Activated naive CD4-positive, alpha-beta T cell treated with anti-CD3 and anti-CD28 coated beads for 36 hours (primary cell): Measurements from ENCODE around the gene MPP4. TPM values are rescaled to one million over a fixed set of nuclear protein-coding genes. Genes with fewer than 3 reads are reported as not detected.

Experiments used
- CTCF ChIA-PET: fragments of 350-600 bp; sonication (Branson Sonifier 250); formaldehyde crosslinking; loops from one replicate; lab custom pipeline; 2021; ENCODE audit warnings: antibody characterized with exemption; lab: Charles Lee
- DNase-seq: peaks from one replicate; pipeline ENCODE4 v3.0.0-alpha.2; 2020
- H3K27ac Mint-ChIP-seq: one replicate; pipeline ENCODE4 v1.8.0; 2021; ENCODE audit warnings: mild to moderate bottlenecking, mixed read lengths
- H3K27me3 Mint-ChIP-seq: one replicate; pipeline ENCODE4 v1.8.0; 2021; ENCODE audit warnings: low read depth, mixed read lengths
- H3K36me3 Mint-ChIP-seq: one replicate; pipeline ENCODE4 v1.8.0; 2021; ENCODE audit warnings: low read depth, mixed read lengths
- H3K4me1 Mint-ChIP-seq: one replicate; pipeline ENCODE4 v1.8.0; 2021; ENCODE audit warnings: low read depth, mixed read lengths
- H3K4me3 Mint-ChIP-seq: one replicate; pipeline ENCODE4 v1.8.0; 2021; ENCODE audit warnings: mild to moderate bottlenecking, moderate library complexity, mixed read lengths
- H3K9me3 Mint-ChIP-seq: one replicate; pipeline ENCODE4 v1.8.0; 2021; ENCODE audit warnings: mixed read lengths
- intact Hi-C: fragments of 100-400 bp; cut with micrococcal nuclease; formaldehyde crosslinking; loops from one replicate; pipeline ENCODE4 v1.15.1; 2023
- total RNA-seq, 2 experiments: library from RNA; stranded (reverse); gene quantifications; one replicate each; pipeline ENCODE4 v1.2.3, GENCODE V29; 2021

Gene MPP4
- total RNA-seq, 2 experiments from 2014 or later, result not detected

DNA sequence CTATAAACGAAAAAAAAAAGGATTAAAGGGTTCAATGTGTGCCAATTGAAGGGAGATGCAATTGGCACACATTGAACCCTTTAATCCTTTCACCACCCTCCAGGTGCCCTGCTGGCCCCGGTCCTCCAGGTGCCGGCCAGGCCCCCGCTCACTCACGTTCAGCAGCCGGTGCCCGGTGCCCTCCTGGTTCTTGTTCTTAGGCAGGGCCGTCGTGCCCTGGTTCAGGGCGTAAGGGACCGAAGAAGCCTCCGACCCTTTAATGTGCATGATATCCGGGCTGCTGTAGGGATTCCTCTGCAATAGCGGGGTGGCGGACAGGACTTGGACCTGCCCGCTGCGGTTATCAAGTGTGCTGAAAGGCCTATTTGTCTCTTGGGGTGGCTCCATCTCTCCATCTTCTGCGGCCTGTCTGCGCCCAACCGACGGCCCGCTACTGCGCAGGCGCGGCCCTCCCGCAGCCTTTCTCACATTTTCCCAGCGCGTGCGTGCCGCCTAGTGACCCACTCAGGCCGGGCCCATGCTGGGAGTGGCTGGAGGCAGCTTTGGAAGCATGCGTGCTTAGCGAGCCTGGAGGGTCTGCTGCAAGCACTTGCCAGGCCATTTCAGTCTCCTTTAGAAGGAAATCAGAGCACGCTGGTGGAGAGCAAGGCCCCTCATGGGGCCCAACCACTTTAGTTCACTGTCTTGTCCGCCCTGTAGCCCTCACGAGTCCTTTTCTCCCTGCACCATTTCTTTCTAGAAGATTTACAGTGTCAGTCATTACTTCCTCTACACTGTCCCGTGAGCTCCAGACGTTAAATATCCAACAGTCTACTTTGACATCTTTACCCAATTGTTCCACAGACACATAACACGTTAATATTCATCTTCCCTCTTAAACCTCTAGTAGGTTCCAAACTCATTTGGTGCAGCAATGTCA lies 79.4 kb downstream of the MPP4 start:
- Mint-ChIP-seq H3K36me3 (no peaks in the 10 kb centered on the region), H3K9me3 (no peaks in the 10 kb centered on the region), H3K4me3 (no peak overlapping the region), H3K4me1 (no peaks in the 10 kb centered on the region), H3K27me3 (no peaks in the 10 kb centered on the region), H3K27ac (peak overlapping the region; percentile 14)
- CTCF ChIA-PET, result no interaction called here
- DNase-seq, result no peak
- intact Hi-C loops, result no loop called here

DNA sequence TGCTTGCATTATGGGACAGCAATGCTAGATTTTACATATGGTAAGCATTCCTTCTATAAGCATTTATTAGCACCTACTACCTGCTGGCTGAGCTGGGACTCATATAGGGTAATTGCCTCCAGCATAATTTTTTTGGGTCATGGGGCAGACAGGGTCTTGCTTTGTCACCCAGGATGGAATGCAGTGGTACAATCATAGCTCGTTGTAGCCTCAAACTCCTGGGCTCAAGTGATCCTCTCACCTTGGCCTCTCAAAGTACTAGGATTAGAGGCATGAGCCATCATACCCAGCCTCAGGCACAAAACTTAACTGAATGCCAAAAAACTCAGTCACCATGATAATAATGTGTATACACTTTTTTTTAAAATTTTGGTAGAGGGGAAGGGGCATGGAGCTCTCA lies 90.4 kb downstream of the MPP4 start:
- no peaks in the 10 kb centered on the region for H3K4me1 Mint-ChIP-seq
- H3K27ac Mint-ChIP-seq, result no peak overlapping the region
- intact Hi-C loops, result no loop called here
- H3K27me3 Mint-ChIP-seq, result peaks cover 2% of the 10 kb centered on the region
- DNase-seq, result no peak
- CTCF ChIA-PET, result no interaction called here
- H3K4me3 Mint-ChIP-seq, result no peak overlapping the region
- no peaks in the 10 kb centered on the region for H3K36me3 Mint-ChIP-seq
- H3K9me3 Mint-ChIP-seq, result peaks cover 7% of the 10 kb centered on the region

DNA sequence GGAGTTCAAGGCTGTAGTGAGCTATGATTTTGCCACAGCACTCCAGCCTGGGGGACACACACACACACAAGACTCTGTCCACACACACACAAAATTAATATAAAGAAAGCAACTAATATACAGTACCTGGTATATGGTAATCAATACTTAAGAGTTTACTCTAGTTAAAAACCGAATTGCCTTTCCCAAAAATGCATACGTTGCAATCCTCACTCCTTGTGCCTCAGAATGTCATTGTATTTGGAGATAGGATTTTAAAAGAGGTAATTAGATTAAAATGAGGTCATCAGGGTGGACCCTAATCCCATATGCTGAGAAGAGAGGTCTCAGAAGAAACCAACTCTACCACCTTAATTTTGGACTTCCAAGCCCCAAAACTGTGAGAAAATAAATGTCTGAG lies 90.9 kb downstream of the MPP4 start:
- H3K36me3 Mint-ChIP-seq, result no peaks in the 10 kb centered on the region
- CTCF ChIA-PET, result no interaction called here
- intact Hi-C loops, result no loop called here
- H3K27me3 Mint-ChIP-seq, result peaks cover 2% of the 10 kb centered on the region
- H3K4me3 Mint-ChIP-seq, result no peak overlapping the region
- peaks cover 7% of the 10 kb centered on the region for H3K9me3 Mint-ChIP-seq
- no peak for DNase-seq
- H3K27ac Mint-ChIP-seq, result no peak overlapping the region
- no peaks in the 10 kb centered on the region for H3K4me1 Mint-ChIP-seq

DNA sequence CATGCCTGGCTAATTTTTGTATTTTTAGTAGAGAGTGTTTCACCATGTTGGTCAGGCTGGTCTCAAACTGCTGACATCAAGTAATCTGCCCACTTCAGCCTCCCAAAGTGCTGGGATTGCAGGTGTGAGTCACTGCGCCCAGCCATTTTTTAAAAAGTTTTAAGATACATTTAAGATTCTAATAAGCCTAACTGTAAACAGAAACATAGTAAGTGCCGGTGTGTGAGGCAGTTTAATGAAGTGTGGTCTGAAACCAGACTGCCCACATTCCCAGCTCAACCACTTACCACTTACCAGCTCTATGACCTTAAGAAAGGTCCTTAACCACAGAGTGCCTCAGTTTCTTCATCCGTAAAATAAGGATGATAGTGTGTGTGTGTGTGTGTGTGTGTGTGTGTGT lies 97.5 kb downstream of the MPP4 start:
- Mint-ChIP-seq H3K36me3 (no peaks in the 10 kb centered on the region), H3K9me3 (peaks cover 12% of the 10 kb centered on the region), H3K4me1 (no peaks in the 10 kb centered on the region), H3K4me3 (no peak overlapping the region), H3K27me3 (peaks cover 2% of the 10 kb centered on the region), H3K27ac (no peak overlapping the region)
- DNase-seq, result no peak
- intact Hi-C loops, result no loop called here
- CTCF ChIA-PET, result no interaction called here

DNA sequence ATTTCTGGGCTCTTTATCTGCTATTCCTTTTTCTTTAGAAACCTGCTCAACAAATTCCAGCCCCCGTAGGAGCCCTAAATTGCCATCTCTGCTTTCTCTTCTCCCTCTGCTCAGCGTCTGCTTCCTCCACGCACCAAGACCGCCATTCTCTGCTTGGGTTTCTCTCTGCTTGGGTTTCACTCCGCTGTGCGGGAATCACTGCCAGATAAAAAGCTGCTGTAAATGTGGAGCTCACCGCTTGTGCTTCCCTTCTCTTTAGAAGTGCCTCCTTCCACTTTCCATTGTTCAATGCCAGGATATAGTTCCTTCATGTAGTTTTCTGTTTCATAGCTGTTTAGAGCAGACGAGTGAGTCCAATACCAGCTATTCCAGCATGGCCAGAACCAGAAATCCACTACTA lies 101.0 kb downstream of the MPP4 start:
- Mint-ChIP-seq H3K4me3 (no peak overlapping the region), H3K27me3 (no peaks in the 10 kb centered on the region), H3K9me3 (peaks cover 14% of the 10 kb centered on the region), H3K27ac (no peak overlapping the region), H3K36me3 (no peaks in the 10 kb centered on the region), H3K4me1 (no peaks in the 10 kb centered on the region)
- intact Hi-C loops, result no loop called here
- CTCF ChIA-PET, result no interaction called here
- DNase-seq, result no peak

Other genes with a start within 250 kb of the MPP4 start
- 10 to 100 TPM; 10.4 TPM for gene TRAK2, start 247.2 kb downstream of the MPP4 start, total RNA-seq
- gene STRADB, start 246.9 kb downstream of the MPP4 start, total RNA-seq, result 10 to 100 TPM; 17.6 to 19.1 TPM
- 10 to 100 TPM; 16.9 to 17.6 TPM for gene TMEM237, start 55.1 kb downstream of the MPP4 start, total RNA-seq
- 10 to 100 TPM in 1 of 2 experiments, 1 to 10 TPM in 1; 9.4 to 11.2 TPM for gene ALS2, start 82.3 kb upstream of the MPP4 start, total RNA-seq
- gene CDK15, start 107.9 kb upstream of the MPP4 start, total RNA-seq, result not detected